Measurements from ENCODE around the gene OCSTAMP. TPM values are rescaled to one million over a fixed set of nuclear protein-coding genes. Genes with fewer than 3 reads are reported as not detected.

Gene OCSTAMP
- under 1 TPM in 1 of 2 experiments, not detected in 1; 0.11 TPM for total RNA-seq

- CTCF ChIA-PET = interaction anchor here (0.9 to 3.5 kb wide), 5 partner anchors 8 to 29 kb away, joined by 3 to 15 read pairs (median 3); no protein-coding TSS in a partner anchor
- POLR2A ChIA-PET = no interaction called here
Observed at GRCh38 chr20:46550461-46550860, at the start of gene OCSTAMP. OCSTAMP (minus strand) TSS chr20:46550654; CDS start chr20:46550560, 94 bp downstream.

GRCh38 chr20:46599227-46599987, 49.0 kb upstream of the OCSTAMP start:
- CTCF ChIA-PET = no interaction called here
- POLR2A ChIA-PET = no interaction called here

- CTCF ChIA-PET = no interaction called here
- POLR2A ChIA-PET = no interaction called here
Observed at GRCh38 chr20:46595933-46596332, 45.5 kb upstream of the OCSTAMP start.

GRCh38 chr20:46594725-46595124, 44.3 kb upstream of the OCSTAMP start:
- ChIA-PET CTCF (no interaction called here), POLR2A (no interaction called here)

GRCh38 chr20:46592580-46593362, 42.3 kb upstream of the OCSTAMP start:
- ChIA-PET CTCF (interaction anchor here (1.0 kb wide), 1 partner anchor 10 kb away, joined by 3 read pairs; no protein-coding TSS in a partner anchor), POLR2A (no interaction called here)

GRCh38 chr20:46590443-46590842, 40.0 kb upstream of the OCSTAMP start:
- POLR2A ChIA-PET = no interaction called here
- CTCF ChIA-PET = no interaction called here

- ChIA-PET CTCF (no interaction called here), POLR2A (no interaction called here)
Observed at GRCh38 chr20:46588532-46589511, 38.4 kb upstream of the OCSTAMP start.

GRCh38 chr20:46587986-46588385, 37.5 kb upstream of the OCSTAMP start:
- POLR2A ChIA-PET = no interaction called here
- CTCF ChIA-PET = no interaction called here

- ChIA-PET POLR2A (no interaction called here), CTCF (no interaction called here)
Observed at GRCh38 chr20:46586724-46587123, 36.3 kb upstream of the OCSTAMP start.

GRCh38 chr20:46584508-46584907, 34.1 kb upstream of the OCSTAMP start:
- POLR2A ChIA-PET = no interaction called here
- CTCF ChIA-PET = no interaction called here

- POLR2A ChIA-PET = no interaction called here
- CTCF ChIA-PET = no interaction called here
Observed at GRCh38 chr20:46583411-46584214, 33.2 kb upstream of the OCSTAMP start.

GRCh38 chr20:46582648-46583047, 32.2 kb upstream of the OCSTAMP start:
- ChIA-PET CTCF (interaction anchor here (0.6 to 0.7 kb wide), 2 partner anchors 10 to 21 kb away, joined by 3 to 4 read pairs; no protein-coding TSS in a partner anchor), POLR2A (no interaction called here)

GRCh38 chr20:46581391-46581790, 30.9 kb upstream of the OCSTAMP start:
- CTCF ChIA-PET = no interaction called here
- POLR2A ChIA-PET = no interaction called here

GRCh38 chr20:46580613-46581205, 30.3 kb upstream of the OCSTAMP start:
- POLR2A ChIA-PET = no interaction called here
- CTCF ChIA-PET = no interaction called here

GRCh38 chr20:46578745-46579144, 28.3 kb upstream of the OCSTAMP start:
- POLR2A ChIA-PET = no interaction called here
- CTCF ChIA-PET = no interaction called here

GRCh38 chr20:46576774-46577395, 26.4 kb upstream of the OCSTAMP start:
- ChIA-PET POLR2A (no interaction called here), CTCF (no interaction called here)

- ChIA-PET CTCF (interaction anchor here (1.1 kb wide), 1 partner anchor 25 kb away, joined by 3 read pairs; the partner anchor contains the start of gene OCSTAMP), POLR2A (no interaction called here)
Observed at GRCh38 chr20:46575937-46576461, 25.5 kb upstream of the OCSTAMP start.

- ChIA-PET CTCF (interaction anchor here (1.1 kb wide), 1 partner anchor 24 kb away, joined by 3 read pairs; the partner anchor contains the start of gene OCSTAMP), POLR2A (no interaction called here)
Observed at GRCh38 chr20:46575394-46575793, 24.9 kb upstream of the OCSTAMP start.

Data from activated CD8-positive, alpha-beta memory T cell treated with anti-CD3 and anti-CD28 coated beads for 36 hours (primary cell).